Activated CD8-positive, alpha-beta T cell treated with anti-CD3 and anti-CD28 coated beads for 36 hours (primary cell): ENCODE results near the gene RFX2. TPM values are rescaled to one million over a fixed set of nuclear protein-coding genes. Genes with fewer than 3 reads are reported as not detected.
A peak's percentile ranks its signal among the peaks of the same experiment; 100 is the strongest.

Experiments
- ATAC-seq: fragments of 200-7000 bp; cut with Tn5 transposase; one replicate; pipeline ENCODE4 v1.10.0; 2021; ENCODE audit warnings: mild to moderate bottlenecking, moderate library complexity
- CTCF ChIA-PET: fragments of 350-600 bp; sonication (Branson Sonifier 250); formaldehyde crosslinking; loops from one replicate; lab custom pipeline; 2021; ENCODE audit warnings: antibody characterized with exemption; lab: Charles Lee
- POLR2A ChIA-PET: fragments of 350-600 bp; sonication (Branson Sonifier 250); formaldehyde crosslinking; loops from one replicate; lab custom pipeline; 2021; ENCODE audit warnings: antibody characterized with exemption; lab: Charles Lee
- DNase-seq: peaks from one replicate; pipeline ENCODE4 v3.0.0-alpha.2; 2020
- H3K27ac Mint-ChIP-seq: one replicate; pipeline ENCODE4 v1.8.0; 2021; ENCODE audit warnings: mild to moderate bottlenecking, mixed read lengths
- H3K27me3 Mint-ChIP-seq: one replicate; pipeline ENCODE4 v1.8.0; 2021; ENCODE audit warnings: mixed read lengths
- H3K36me3 Mint-ChIP-seq: one replicate; pipeline ENCODE4 v1.8.0; 2021; ENCODE audit warnings: low read depth, mixed read lengths
- H3K4me1 Mint-ChIP-seq: one replicate; pipeline ENCODE4 v1.8.0; 2021; ENCODE audit warnings: low read depth, mixed read lengths
- H3K4me3 Mint-ChIP-seq: one replicate; pipeline ENCODE4 v1.8.0; 2021; ENCODE audit warnings: mild to moderate bottlenecking, moderate library complexity, mixed read lengths
- H3K9me3 Mint-ChIP-seq: one replicate; pipeline ENCODE4 v1.8.0; 2021; ENCODE audit warnings: mixed read lengths
- intact Hi-C: fragments of 100-400 bp; cut with micrococcal nuclease; formaldehyde crosslinking; loops from one replicate; pipeline ENCODE4 v1.10.0; 2022
- total RNA-seq, 2 experiments: library from RNA; stranded (reverse); gene quantifications; one replicate each; pipeline ENCODE4 v1.2.3, GENCODE V29; 2021
- TF ChIP-seq, protein P1 (sequence below): fragments of 200-600 bp; IDR thresholded peaks from one replicate; pipeline ENCODE4 v1.8.0; 2022; ENCODE audit warnings: antibody characterized with exemption, mild to moderate bottlenecking

Gene RFX2
- total RNA-seq, 2 experiments from 2014 or later, result 8.9 to 10.5 TPM

DNA sequence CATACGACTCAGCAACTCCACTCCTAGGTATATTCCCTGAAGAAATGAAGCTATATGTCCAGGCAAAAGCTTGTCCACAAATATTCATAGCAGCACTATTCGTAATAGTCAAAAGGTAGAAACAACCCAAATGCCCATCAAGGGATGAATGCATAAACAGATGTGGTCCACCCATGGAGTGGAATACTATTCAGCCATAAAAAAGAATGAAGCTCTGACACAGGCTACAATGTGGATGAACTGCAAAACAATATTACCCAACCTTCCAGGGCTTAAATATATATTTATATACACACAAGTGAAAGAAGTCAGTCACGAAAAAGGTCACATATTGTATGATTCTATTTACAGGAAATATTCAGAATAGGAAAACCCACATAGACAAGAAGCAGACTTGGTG is 19.7 kb downstream of the RFX2 start:
- POLR2A ChIA-PET, result interaction anchor here (1.2 kb wide), 1 partner anchor 11 kb away, joined by 3 read pairs; no protein-coding TSS in a partner anchor
- intact Hi-C loops, result no loop called here

GRCh38 chr19:6088602-6089049 is 21.7 kb downstream of the RFX2 start:
- TF ChIP-seq, protein P1, sequence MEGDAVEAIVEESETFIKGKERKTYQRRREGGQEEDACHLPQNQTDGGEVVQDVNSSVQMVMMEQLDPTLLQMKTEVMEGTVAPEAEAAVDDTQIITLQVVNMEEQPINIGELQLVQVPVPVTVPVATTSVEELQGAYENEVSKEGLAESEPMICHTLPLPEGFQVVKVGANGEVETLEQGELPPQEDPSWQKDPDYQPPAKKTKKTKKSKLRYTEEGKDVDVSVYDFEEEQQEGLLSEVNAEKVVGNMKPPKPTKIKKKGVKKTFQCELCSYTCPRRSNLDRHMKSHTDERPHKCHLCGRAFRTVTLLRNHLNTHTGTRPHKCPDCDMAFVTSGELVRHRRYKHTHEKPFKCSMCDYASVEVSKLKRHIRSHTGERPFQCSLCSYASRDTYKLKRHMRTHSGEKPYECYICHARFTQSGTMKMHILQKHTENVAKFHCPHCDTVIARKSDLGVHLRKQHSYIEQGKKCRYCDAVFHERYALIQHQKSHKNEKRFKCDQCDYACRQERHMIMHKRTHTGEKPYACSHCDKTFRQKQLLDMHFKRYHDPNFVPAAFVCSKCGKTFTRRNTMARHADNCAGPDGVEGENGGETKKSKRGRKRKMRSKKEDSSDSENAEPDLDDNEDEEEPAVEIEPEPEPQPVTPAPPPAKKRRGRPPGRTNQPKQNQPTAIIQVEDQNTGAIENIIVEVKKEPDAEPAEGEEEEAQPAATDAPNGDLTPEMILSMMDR, result no peak
- Mint-ChIP-seq H3K27ac (no peak overlapping the region), H3K4me1 (peaks cover 21% of the 10 kb centered on the region), H3K4me3 (no peak overlapping the region), H3K9me3 (no peaks in the 10 kb centered on the region), H3K36me3 (peaks cover 2% of the 10 kb centered on the region), H3K27me3 (no peaks in the 10 kb centered on the region)
- no peak for ATAC-seq
- DNase-seq, result no peak
- POLR2A ChIA-PET, result no interaction called here
- intact Hi-C loops, result no loop called here
- CTCF ChIA-PET, result no interaction called here

More for the DNA sequence above, 19.7 kb downstream of the RFX2 start:
- CTCF ChIA-PET, result interaction anchor here (1.5 kb wide), 1 partner anchor 286 kb away, joined by 5 read pairs; no protein-coding TSS in a partner anchor
- no peaks in the 10 kb centered on the region for H3K36me3 Mint-ChIP-seq
- H3K4me1 Mint-ChIP-seq, result peaks cover 21% of the 10 kb centered on the region
- no peak overlapping the region for H3K4me3 Mint-ChIP-seq
- DNase-seq (no peak), ATAC-seq (no peak)
- no peaks in the 10 kb centered on the region for H3K9me3 Mint-ChIP-seq
- H3K27me3 Mint-ChIP-seq, result no peaks in the 10 kb centered on the region
- no peak overlapping the region for H3K27ac Mint-ChIP-seq
- TF ChIP-seq, protein P1, result no peak

GRCh38 chr19:6087074-6087571 is 23.2 kb downstream of the RFX2 start:
- H3K4me3 Mint-ChIP-seq, result peak overlapping the region; percentile 39
- intact Hi-C loops, result no loop called here
- CTCF ChIA-PET, result interaction anchor here (0.9 to 2.5 kb wide), 6 partner anchors 12 to 65 kb away, joined by 3 to 10 read pairs (median 4); no protein-coding TSS in a partner anchor

DNA sequence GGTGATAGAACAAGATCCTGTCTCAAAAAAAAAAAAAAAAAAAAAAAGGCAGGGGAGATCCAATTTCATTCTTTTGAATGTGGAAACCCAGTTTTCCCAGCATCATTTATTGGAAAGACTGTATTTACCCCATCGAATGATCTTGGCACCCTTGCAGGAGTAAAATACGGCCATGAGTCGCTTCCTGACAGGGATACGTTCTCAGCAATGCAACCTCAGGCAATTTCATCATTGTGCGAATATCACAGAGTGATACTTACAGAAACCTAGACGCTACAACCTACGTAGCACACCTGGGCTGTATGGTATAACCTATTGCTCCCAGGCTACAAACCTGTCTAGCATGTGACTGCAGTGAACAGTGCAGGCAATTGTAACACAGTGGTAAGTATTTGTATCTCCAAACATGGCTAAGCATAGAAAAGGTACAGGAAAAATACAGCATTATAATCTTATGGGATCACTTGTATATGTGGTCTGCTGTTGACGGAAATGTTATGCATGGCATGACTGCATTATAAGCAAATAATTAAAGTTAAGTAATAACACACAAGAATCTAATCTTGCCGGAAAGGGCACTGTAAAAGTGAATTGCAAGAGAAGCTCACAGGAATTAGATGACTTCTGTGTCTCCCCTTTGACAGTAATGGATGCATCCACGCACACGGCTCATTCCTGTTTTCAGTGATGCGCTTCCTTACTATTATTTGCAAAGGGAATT is 24.1 kb downstream of the RFX2 start:
- peak overlapping the region; percentile 39 for H3K27ac Mint-ChIP-seq
- peaks cover 21% of the 10 kb centered on the region for H3K4me1 Mint-ChIP-seq
- POLR2A ChIA-PET, result interaction anchor here (0.6 kb wide), 1 partner anchor 221 kb away, joined by 5 read pairs; no protein-coding TSS in a partner anchor
- H3K9me3 Mint-ChIP-seq, result no peaks in the 10 kb centered on the region
- CTCF ChIA-PET, result interaction anchor here (1.3 to 2.5 kb wide), 4 partner anchors 30 to 64 kb away, joined by 3 to 10 read pairs (median 4); no protein-coding TSS in a partner anchor
- peaks cover 2% of the 10 kb centered on the region for H3K36me3 Mint-ChIP-seq
- H3K4me3 Mint-ChIP-seq, result peak overlapping the region; percentile 39
- ATAC-seq (no peak), DNase-seq (no peak)
- H3K27me3 Mint-ChIP-seq, result no peaks in the 10 kb centered on the region
- intact Hi-C loops, result no loop called here
- TF ChIP-seq, protein P1, result no peak

More at GRCh38 chr19:6087074-6087571, 23.2 kb downstream of the RFX2 start:
- no peaks in the 10 kb centered on the region for H3K9me3 Mint-ChIP-seq
- peak overlapping the region; percentile 55 for H3K27ac Mint-ChIP-seq
- POLR2A ChIA-PET, result interaction anchor here (0.6 to 1.2 kb wide), 2 partner anchors 14 to 220 kb away, joined by 4 to 5 read pairs; no protein-coding TSS in a partner anchor
- peaks cover 2% of the 10 kb centered on the region for H3K36me3 Mint-ChIP-seq
- peaks cover 21% of the 10 kb centered on the region for H3K4me1 Mint-ChIP-seq
- ATAC-seq, result peak; percentile 82
- TF ChIP-seq, protein P1, result no peak
- peak; percentile 64 for DNase-seq
- H3K27me3 Mint-ChIP-seq, result no peaks in the 10 kb centered on the region

DNA sequence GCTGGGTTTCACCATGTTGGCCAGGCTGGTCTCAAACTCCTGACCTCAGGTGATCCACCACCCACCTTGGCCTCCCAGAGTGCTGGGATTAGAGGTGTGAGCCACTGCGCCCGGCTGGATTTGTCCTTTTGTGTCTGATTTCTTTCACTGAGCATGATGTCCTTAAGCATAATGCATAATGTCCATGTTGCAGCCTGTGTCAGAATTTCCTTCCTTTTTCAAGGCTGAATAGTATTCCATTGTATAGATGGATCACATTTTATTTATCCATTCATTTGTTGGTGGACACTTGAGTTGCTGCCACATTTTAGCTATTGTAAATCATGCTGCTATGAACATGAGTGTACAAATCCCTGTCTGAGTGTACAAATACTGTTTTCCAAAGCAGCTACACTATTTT is 25.5 kb downstream of the RFX2 start:
- TF ChIP-seq, protein P1, result no peak
- no peak overlapping the region for H3K27ac Mint-ChIP-seq
- intact Hi-C loops, result no loop called here
- no peak overlapping the region for H3K4me3 Mint-ChIP-seq
- ATAC-seq, result no peak
- H3K36me3 Mint-ChIP-seq, result peaks cover 2% of the 10 kb centered on the region
- no peaks in the 10 kb centered on the region for H3K9me3 Mint-ChIP-seq
- no peaks in the 10 kb centered on the region for H3K27me3 Mint-ChIP-seq
- ChIA-PET POLR2A (no interaction called here), CTCF (no interaction called here)
- peaks cover 21% of the 10 kb centered on the region for H3K4me1 Mint-ChIP-seq
- DNase-seq, result no peak
